SIG-M5 treated with dmso at 0.1 percent for 504 hours (cell line): ENCODE results near the gene PDXP.
A peak's percentile ranks its signal among the peaks of the same experiment; 100 is the strongest.
"Not testable (repeated sequence)": the region's sequence is repeated elsewhere in the genome, so short reads cannot be mapped to it uniquely, and the experiment has no call there.

Experiments used
- DNase-seq: peaks from one replicate; lab custom pipeline; 2025; ENCODE audit not compliant: unreplicated experiment; lab: John Stamatoyannopoulos, UW

Gene PDXP

GRCh38 chr22:37696260-37696656, 37.7 kb downstream of the PDXP start:
- not testable (repeated sequence) for DNase-seq

- DNase-seq, result peak; percentile 35
These were observed 38.4 kb downstream of the PDXP start, which contains the start of gene TRIOBP for GRCh38 chr22:37696657-37697537. Gene TRIOBP, plus strand, starts transcription at chr22:37697048. Its CDS starts 4,318 bp downstream, at chr22:37701366.

GRCh38 chr22:37697538-37697835, 39.0 kb downstream of the PDXP start:
- DNase-seq, result no peak

- no peak for DNase-seq
These were observed 42.7 kb downstream of the PDXP start for GRCh38 chr22:37701141-37701786.

GRCh38 chr22:37703906-37704305, 45.4 kb downstream of the PDXP start:
- DNase-seq, result no peak

GRCh38 chr22:37704645-37705044, 46.1 kb downstream of the PDXP start:
- DNase-seq, result no peak

- no peak for DNase-seq
These were observed 46.7 kb downstream of the PDXP start for GRCh38 chr22:37705205-37705604.

- no peak for DNase-seq
These were observed 50.3 kb downstream of the PDXP start for GRCh38 chr22:37708580-37709444.

- DNase-seq, result no peak
These were observed 50.9 kb downstream of the PDXP start for GRCh38 chr22:37709445-37709765.

- DNase-seq, result no peak
These were observed 52.2 kb downstream of the PDXP start for GRCh38 chr22:37710675-37711074.

GRCh38 chr22:37711490-37711889, 53.0 kb downstream of the PDXP start:
- no peak for DNase-seq

- DNase-seq, result no peak
These were observed 55.2 kb downstream of the PDXP start for GRCh38 chr22:37713761-37714160.

GRCh38 chr22:37714634-37715033, 56.1 kb downstream of the PDXP start:
- no peak for DNase-seq

- no peak for DNase-seq
These were observed 57.2 kb downstream of the PDXP start for GRCh38 chr22:37715760-37716159.
